GM10847 (cell line): ENCODE measurements around the gene SSNA1.

ENCODE experiments used
- POLR2A ChIP-seq: IDR thresholded peaks from 2 replicates; pipeline ENCODE4 v1.6.1; 2011; ENCODE audit not compliant: insufficient read length; ENCODE audit errors: extremely low read depth

The SSNA1 gene

GRCh38 chr9:137170486-137171148 is 17.9 kb upstream of the SSNA1 start:
- no peak for TF ChIP-seq POLR2A

DNA sequence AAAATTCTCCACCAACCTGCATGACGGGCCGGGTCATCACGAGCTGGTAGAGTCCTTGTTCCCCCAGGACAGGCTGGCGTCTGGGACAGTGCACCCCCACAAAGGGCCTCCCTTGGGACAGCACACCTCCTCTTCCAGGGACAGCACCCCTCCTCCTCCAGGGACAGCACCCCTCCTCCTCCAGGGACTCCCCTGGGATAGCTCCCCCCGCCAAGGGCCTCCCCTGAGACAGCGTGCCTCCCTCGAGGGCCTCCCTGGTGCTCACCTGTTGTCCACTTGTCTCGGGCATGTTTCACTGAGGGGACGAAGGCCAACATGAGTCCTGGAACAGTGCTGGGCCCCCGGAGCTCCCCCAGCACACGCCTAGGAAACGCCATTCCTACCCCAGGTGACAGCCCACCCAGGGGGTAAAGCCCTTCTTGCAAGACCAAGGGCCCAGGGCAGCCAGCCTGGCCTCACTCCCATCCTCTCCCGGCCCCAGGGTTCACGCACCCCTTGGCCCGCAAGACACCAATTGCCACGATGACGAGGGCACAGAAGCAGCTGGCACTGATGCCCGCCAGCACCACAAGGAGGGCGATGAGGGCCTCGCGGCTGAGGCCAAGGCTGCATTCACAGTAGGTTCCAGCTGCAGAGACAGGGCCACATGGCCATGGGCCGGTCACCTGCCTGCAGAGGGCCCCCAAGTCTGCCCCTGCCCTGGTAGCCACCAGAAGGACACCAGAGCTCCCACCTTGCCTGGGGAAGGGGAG is 17.2 kb upstream of the SSNA1 start:
- no peak for TF ChIP-seq POLR2A

- TF ChIP-seq POLR2A: no peak
These were observed 15.3 kb upstream of the SSNA1 start for GRCh38 chr9:137172901-137173795.

- TF ChIP-seq POLR2A: no peak
These were observed 14.4 kb upstream of the SSNA1 start for GRCh38 chr9:137173796-137174664.

GRCh38 chr9:137174722-137175293 is 13.7 kb upstream of the SSNA1 start:
- TF ChIP-seq POLR2A: no peak

- no peak for TF ChIP-seq POLR2A
These were observed 13.0 kb upstream of the SSNA1 start for GRCh38 chr9:137175345-137175961.

GRCh38 chr9:137176302-137177182 is 11.9 kb upstream of the SSNA1 start:
- no peak for TF ChIP-seq POLR2A

DNA sequence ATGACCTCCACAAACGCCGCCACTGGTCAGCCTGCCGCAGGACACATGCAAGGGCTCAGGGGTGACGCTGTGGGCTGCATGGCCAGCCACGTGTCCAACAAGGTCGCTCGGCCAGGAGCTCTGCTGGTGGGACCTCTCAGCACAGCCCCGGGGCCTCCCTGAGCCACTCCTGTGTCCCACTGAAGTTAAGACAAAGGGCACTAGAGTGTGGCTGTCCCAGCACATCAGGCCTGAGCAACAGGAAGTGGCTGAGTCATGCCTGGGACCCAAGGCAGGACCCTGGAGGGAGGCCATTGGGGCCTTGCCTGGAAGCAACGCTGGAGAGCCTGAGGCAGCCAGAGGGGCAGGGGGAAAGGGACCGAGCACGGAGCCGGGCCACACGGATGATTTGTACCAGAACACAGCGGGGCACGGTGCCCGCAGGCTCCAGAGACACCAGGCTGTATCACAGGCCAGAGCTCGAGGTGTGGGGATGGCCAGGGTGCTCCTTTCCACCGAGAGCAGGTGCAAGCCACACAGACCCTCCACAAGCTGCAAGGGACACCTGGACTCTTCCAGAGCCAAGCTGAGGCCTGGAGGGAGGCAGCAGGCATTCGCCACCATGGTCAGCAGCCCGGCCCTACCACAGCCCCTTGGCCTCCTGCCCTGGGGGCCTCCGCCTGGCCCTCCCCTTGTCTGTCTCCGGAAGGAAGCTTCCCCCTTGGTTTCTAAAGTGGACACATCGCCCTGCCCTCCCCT is 10.1 kb upstream of the SSNA1 start:
- no peak for TF ChIP-seq POLR2A

DNA sequence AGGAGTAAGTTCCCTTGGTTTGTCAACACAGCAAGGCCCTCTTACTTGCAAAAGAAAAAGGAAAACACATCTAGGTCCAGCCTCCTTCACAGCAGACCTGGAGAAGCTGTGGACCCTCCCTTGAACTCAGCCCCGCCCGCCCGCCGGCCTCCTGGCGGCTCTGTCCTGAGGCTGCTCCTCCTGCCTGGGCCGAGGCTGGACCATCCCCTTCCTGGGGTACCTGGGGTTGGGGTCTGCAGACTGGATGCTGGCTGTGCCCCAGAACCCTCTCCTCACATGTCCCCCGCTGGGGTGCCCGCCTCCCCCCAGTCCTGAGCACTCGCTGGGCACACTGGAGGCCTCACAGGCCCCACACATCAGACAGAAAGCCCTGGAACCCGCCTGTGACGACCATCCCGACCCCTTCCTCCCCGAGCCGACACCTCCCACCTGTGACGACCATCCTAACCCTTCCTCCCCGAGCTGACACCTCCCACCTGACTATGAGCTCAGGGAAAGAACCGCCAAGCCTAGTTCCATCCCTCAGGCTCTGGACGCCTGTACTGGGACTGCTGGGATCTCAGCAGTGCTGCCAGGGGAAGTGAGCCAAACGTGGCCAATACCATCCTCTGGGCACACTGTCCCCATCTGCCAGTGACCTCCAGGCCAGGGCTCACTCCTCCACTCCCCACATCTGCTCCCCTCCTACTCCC is 9.4 kb upstream of the SSNA1 start:
- TF ChIP-seq POLR2A: no peak

- TF ChIP-seq POLR2A: no peak
These were observed 8.7 kb upstream of the SSNA1 start for GRCh38 chr9:137179761-137180160.

GRCh38 chr9:137180491-137180890 is 8.0 kb upstream of the SSNA1 start:
- no peak for TF ChIP-seq POLR2A

DNA sequence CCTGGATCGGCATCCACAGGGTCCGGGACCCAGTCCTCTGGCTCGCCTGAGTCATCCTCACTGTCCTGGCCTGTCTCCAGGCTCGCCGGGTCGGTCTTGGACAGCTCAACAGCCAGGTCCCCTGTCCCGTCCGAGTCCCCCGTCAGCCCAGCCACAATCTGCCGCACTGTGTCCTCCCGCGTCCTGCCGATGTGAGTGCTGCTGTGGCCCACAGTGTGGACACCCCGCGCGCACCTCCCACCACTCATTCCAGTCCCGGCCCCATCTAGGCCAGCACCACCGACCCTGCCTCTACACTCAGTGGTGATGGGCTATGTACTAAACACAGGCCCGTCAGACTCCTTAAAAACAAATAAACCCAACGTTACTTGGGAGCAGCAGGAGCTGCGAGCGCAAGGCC is 6.8 kb upstream of the SSNA1 start:
- no peak for TF ChIP-seq POLR2A
